ENCODE data around the gene NME5. TPM values are rescaled to one million over a fixed set of nuclear protein-coding genes. Genes with fewer than 3 reads are reported as not detected.
A peak's percentile ranks its signal among the peaks of the same experiment; 100 is the strongest.
"Not testable (repeated sequence)": the region's sequence is repeated elsewhere in the genome, so short reads cannot be mapped to it uniquely, and the experiment has no call there.

NME5 gene
- total RNA-seq, 1 experiment from 2014 or later: 0.36 TPM

DNA sequence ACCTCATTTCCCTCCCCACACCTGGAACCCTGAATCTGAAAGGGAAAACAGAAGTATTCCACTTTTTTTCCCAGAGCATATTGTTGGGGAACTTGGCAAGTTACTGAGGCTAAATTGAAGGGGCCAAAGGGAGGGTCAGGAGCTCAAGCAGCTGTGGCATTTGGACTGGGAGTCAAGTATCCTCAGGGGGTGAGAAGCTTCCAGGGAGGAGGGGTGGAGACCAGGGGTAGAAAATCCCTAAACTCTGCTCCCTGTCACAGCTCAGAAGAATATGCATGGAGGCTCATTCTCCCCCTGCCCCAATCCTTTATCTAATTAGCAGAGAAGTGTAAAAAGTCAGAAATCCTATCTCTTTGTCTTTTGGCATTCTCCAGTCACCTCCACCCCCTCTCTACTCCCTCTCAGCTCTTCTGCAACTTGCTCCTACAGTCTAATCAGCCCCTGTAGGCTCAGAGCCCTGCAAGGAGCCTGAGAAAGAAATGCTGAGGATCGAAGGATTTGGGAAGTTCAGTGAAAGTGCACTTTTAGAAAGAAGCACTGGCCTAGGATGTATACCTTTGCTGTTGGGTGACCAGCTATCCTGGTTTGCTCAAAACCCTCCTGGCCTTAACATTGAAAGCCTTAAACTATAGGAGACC is 61.1 kb downstream of the NME5 start:
- DNase-seq (ENCODE audit: low read depth): no peak

DNA sequence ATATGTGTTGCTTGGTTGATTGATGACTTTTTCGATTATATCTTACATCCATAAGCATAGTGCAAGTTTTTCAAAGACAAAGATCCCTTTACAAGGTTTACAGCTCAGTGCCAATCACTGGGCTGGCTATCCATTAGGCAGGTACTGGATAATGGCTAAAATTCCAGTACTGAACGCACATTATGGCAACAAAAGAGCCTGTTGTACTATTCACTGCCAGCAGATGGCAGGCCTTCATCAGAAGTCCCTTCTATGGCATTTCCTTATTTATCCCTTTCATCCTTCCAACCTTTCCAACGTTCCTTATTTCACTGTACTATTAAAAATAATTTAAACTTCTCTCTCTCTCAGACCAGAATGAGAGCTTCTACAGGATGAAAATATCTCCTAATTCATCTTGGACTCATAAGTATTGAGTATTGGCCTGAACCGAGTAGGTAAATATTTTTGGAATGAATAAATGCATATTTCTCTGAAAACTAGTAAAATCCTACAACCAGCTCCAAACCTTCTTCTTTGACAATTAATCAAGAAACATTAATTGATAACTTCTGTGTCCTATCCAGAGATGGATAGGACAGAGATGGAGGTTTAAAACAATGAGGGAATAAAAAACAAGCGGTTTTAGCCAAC is 62.0 kb downstream of the NME5 start:
- DNase-seq (ENCODE audit: low read depth): peak; percentile 58

DNA sequence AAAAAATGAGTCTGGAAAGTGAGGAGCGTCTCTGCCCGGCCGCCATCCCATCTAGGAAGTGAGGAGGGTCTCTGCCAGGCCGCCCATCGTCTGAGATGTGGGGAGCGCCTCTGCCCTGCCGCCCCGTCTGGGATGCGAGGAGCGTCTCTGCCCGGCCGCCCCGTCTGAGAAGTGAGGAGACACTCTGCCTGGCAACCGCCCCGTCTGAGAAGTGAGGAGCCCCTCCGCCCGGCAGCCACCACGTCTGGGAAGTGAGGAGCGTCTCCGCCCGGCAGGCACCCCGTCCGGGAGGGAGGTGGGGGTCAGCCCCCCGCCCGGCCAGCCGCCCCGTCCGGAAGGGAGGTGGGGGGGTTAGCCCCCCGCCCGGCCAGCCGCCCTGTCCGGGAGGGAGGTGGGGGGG is 69.2 kb downstream of the NME5 start:
- not testable (repeated sequence) for DNase-seq (ENCODE audit: low read depth)

DNA sequence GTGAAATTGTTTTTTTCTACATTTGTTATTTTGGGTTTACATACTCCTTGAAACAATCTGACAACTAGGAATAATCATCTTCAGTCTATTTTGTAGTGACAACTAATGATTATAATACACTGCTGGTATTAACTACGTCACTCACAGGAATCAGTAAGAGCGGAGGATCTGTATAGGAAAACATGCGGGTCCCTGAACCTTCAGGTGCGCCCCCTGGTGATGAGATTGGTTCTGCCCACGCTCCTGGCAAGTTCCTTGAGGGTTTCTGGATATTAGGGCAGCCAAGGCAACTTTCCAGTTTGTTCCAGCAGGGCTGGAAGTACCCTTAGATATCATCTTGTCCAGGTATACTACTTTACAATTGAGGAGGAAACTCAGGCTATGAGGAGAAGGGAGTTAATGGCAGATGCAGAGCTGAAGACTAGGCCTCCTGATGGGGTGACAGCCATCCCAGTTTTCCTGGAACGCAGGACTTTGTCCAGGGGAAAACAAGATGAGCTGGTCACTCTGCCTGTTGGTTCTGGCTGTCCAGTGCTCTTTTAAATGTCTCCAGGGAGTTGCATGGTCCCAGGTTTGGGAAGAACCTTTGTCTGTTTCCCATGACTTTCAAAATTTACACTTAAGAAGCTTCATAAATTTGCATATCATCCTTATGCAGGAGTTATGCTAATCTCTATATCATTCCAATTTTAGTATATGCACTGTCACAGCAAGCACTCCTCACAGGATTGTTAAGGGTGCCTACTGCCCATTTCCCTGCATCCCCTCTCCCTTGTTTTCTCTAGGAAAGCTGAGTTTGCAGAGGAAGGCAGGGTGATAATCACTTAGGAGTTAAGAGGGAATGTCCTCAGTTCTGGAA is 70.3 kb downstream of the NME5 start:
- DNase-seq (ENCODE audit: low read depth): peak; percentile 58

DNA sequence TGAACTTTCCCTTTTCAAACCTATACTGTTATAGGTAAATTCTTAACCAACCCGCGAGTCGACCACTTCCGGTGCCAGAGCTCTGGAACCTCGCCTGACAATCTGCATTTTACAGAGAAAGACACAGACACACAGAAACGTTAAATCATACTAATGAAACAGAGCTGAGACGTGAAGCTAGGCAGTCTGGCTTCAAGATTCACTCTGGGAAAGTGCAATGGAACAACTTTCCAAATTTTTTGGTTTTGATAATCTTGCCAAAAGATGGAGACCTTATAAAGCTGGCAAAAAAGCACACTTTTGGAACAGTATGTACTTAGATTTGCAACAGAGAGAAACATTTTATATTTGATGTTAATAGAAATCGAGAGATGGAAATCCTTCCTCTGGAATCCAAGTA is 71.3 kb downstream of the NME5 start:
- no peak for DNase-seq (ENCODE audit: low read depth)

Other genes with a start within 250 kb of the NME5 start
- not detected in 2 replicates for gene PKD2L2, start 250.0 kb downstream of the NME5 start, total RNA-seq (2014; rRNA removed; shearing (Covaris generic))
- 6.2 and 6.4 TPM in 2 replicates for gene FAM13B, start 106.3 kb downstream of the NME5 start, total RNA-seq (2014; rRNA removed; shearing (Covaris generic))
- not detected in 2 replicates for gene WNT8A, start 55.4 kb downstream of the NME5 start, total RNA-seq (2014; rRNA removed; shearing (Covaris generic))
- gene BRD8, start 39.2 kb upstream of the NME5 start, total RNA-seq (2014; rRNA removed; shearing (Covaris generic)): 34.3 and 48.4 TPM in 2 replicates
- 161 and 183 TPM in 2 replicates for gene KIF20A, start 39.7 kb upstream of the NME5 start, total RNA-seq (2014; rRNA removed; shearing (Covaris generic))
- 26.2 and 35.2 TPM in 2 replicates for gene CDC23, start 73.9 kb upstream of the NME5 start, total RNA-seq (2014; rRNA removed; shearing (Covaris generic))
- gene GFRA3, start 135.2 kb upstream of the NME5 start, total RNA-seq (2014; rRNA removed; shearing (Covaris generic)): not detected in 2 replicates
- 24.4 and 28.3 TPM in 2 replicates for gene CDC25C, start 192.4 kb upstream of the NME5 start, total RNA-seq (2014; rRNA removed; shearing (Covaris generic))
- 34.8 and 35.1 TPM in 2 replicates for gene FAM53C, start 198.8 kb upstream of the NME5 start, total RNA-seq (2014; rRNA removed; shearing (Covaris generic))
- gene KDM3B, start 213.3 kb upstream of the NME5 start, total RNA-seq (2014; rRNA removed; shearing (Covaris generic)): 20.7 and 24.0 TPM in 2 replicates